NCI-H510A treated with DMSO at 0.1 percent for 48 hours (cell line): ENCODE measurements around the gene INAVA.
"Not testable (repeated sequence)": the region's sequence is repeated elsewhere in the genome, so short reads cannot be mapped to it uniquely, and the experiment has no call there.

Source experiments
- DNase-seq: peaks from one replicate; lab custom pipeline; 2025; lab: John Stamatoyannopoulos, UW

The INAVA gene

DNA sequence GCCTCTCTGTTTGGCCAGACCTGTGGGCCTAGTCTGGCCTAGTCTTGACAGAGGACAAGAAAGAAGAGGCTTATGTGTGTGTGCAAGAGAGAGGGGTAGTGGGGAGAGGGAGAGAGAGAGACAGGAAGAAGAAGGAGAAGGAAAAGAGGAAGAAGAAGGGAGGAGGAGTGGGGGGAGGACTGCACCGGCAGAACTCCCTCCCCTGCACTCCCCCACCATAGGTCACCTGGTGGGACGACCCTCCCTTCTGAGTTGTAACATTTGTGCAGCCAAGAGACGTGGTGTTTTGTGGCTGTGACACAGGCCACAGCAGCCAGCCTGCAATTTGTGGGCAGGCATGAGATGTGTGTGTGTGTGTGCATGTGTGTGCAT, 4.3 kb downstream of the INAVA start:
- no peak for DNase-seq

GRCh38 chr1:200899451-200899915, 4.8 kb downstream of the INAVA start:
- DNase-seq, result no peak

GRCh38 chr1:200899954-200900867, 5.5 kb downstream of the INAVA start:
- peak; percentile 53 for DNase-seq

DNA sequence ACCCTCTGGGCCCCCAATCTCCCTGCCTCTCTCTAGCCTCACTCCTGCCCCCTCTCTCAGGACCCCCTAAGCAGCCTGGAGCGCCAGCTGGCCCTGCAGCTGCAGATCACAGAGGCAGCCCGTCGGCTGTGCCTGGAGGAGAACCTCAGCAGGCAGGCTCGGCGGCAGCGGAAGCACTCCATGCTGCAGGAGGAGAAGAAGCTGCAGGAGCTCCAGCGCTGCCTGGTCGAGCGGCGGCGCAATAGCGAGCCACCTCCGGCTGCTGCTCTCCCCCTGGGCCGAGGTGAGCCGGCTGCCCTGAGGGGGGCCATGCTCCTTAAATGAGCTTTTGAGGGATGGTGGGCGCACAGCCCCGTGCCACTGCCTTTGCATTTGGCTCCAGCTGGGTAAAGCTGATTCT, 6.2 kb downstream of the INAVA start:
- peak; percentile 53 for DNase-seq

DNA sequence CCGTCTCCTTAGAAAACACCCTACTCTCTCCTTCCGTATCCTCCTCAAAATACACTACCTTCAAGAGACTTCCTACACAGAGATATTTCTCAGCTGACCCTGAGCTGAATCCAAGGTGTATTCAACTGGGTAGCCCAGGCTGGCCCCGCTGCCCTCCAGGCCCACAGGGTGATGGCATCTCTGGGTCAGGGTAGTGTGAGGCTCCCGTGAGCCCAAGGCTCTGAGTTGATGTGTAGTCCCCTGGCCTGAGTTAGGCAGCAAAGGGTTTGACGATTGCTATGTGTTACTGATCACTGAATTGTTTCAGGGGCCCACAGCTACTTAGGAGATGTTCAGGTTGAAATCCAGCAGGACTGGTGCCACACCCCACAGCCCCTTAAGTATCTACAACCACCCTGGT, 6.7 kb downstream of the INAVA start:
- DNase-seq, result no peak

GRCh38 chr1:200901796-200902444, 7.2 kb downstream of the INAVA start:
- no peak for DNase-seq

- no peak for DNase-seq
These were observed 9.1 kb downstream of the INAVA start for GRCh38 chr1:200903793-200904192.

DNA sequence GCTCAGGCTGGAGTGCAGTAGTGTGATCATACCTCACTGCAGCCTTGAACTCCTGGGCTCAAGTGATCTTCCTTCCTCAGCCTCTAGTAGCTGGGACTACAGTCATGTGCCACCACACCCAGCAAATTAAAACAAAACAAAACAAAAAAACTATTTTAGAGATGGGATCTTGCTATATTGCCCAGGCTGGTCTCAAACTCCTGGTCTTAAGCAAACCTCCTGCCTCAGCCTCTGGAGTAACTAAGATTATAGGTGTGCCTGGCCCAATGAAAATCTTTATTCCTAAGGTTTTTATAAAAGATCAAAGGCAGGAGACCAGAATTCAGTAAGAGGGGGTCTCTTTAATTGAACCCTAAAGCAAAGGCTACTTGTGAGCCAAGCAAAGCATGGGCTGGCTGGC, 10.1 kb downstream of the INAVA start:
- no peak for DNase-seq

DNA sequence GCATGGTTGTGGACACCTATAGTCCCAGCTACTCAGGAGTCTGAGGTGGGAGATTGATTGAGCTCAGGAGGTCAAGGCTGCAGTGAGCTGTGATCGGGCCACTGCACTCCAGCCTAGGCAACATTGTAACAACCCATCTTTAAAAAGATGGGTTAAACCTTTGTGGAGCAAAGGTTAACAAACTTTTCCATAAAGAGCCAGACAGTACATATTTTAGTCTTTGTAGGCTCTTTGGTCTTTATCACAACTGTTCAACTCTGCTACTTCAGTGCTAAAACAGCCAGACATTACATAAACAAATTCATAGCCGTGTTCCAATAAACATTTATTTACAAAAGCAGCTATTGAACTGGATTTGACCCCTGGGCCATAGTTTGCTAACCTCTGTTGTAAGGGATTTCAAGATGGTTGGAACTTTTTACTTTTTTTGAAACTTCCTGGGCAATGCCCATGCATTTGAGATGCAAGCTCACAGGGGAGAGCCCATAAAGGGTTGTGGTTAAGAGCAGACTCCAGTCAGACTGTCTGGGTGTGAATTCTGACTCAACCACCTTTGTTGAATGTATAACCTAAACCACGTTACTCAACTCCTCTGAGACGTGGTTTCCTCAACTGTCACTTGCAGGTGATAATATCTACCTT, 10.8 kb downstream of the INAVA start:
- DNase-seq, result no peak

DNA sequence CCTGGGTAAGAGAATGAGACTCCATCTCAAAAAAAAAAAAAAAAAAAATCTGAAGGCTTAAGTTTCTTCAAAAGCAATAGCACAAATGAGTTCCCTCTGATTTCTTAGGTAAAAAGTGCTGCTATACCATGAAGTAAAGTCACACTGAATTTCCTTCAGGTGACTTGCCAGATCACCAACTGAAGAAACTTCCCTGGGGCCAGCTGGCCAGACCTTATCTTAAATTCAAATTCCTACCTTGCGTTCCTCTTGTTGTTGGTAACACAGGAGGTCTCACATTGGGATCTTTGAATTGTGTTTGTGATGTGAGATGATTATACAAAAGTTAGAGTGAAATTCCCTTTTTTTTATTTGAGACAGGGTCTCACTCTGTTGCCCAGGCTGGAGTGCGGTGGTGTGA, 11.8 kb downstream of the INAVA start:
- no peak for DNase-seq

- DNase-seq, result no peak
These were observed 13.0 kb downstream of the INAVA start for GRCh38 chr1:200907611-200908097.

- no peak for DNase-seq
These were observed 13.6 kb downstream of the INAVA start for GRCh38 chr1:200908191-200908868.

DNA sequence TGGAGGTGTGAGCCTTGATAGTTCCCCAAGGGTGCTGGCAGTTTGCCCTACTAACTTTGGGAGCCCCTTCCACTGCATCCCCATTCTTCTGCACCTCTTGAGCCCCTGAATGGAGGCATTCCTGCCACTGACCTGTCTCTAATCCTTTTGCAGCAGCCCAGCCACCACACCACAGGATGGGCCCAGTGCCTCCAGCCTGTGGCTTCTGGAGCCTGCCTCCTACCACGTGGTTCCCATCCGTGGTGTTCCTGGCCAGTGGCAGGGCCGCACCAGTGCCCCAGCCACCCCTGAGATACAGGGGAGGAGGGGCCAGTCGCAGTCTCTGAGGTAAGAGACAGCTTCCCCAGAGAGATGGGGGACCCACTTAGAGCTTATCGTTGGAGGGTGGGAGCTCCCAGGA, 14.4 kb downstream of the INAVA start:
- DNase-seq, result no peak

DNA sequence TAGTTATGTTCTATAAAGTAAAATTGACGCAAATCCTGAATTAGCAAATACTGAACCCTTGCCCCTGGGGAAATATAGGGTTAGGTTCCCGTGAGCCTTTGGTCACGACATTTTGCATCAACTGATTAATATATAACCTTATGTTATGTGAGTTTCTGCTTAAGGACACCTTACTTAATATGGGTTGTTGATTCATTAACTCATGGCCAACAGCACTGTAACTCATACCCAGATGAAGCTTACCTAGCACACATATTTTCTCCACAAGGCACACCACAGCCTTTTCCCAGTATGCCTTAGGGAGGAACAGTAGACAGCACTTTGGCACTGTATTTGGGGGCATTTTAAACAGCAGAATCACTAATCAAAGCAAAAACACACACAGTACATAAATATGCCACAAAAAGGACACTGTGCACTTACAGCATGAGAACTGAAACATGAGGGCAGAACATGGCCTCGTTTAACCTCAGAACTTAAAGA, 15.1 kb downstream of the INAVA start:
- DNase-seq, result no peak

DNA sequence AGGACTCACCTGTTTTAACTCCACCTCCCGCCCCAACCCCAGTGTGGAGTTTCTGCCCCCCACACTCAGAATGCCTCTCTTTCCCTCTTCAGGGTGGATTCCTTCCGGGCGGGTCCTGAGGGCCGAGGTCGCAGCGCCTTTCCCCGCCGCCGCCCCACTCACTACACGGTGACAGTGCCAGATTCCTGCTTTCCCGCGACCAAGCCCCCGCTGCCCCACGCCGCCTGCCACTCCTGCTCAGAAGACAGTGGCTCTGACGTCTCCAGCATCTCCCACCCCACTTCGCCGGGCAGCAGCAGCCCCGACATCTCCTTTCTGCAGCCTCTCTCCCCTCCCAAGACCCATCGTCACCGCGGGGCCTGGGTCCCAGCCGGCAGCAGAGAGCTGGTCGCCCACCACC, 16.7 kb downstream of the INAVA start:
- no peak for DNase-seq

GRCh38 chr1:200911936-200912335, 17.2 kb downstream of the INAVA start:
- DNase-seq, result not testable (repeated sequence)

GRCh38 chr1:200912737-200913407, 18.2 kb downstream of the INAVA start:
- DNase-seq, result no peak

- DNase-seq, result no peak
These were observed 21.5 kb downstream of the INAVA start for GRCh38 chr1:200916152-200916551.

DNA sequence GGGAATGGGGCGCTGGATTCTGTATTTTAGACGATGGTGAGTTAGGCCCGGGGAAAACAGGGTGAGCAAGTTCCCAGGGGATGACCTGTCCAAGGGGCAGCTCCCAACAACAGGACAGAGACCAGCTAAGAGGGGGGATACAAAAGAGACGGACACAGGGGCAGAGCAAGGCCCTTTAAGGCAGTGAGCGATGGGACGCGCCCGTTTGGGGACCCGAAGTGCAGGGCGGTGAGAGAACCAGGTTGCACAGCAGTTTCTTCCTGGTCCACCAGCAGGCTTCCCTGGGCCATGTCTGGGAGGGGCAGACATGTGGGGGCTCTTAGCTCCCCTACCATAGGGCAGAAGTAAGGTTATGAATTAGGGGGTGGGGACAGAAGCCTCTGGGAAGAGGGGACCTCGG, 22.0 kb downstream of the INAVA start:
- no peak for DNase-seq

DNA sequence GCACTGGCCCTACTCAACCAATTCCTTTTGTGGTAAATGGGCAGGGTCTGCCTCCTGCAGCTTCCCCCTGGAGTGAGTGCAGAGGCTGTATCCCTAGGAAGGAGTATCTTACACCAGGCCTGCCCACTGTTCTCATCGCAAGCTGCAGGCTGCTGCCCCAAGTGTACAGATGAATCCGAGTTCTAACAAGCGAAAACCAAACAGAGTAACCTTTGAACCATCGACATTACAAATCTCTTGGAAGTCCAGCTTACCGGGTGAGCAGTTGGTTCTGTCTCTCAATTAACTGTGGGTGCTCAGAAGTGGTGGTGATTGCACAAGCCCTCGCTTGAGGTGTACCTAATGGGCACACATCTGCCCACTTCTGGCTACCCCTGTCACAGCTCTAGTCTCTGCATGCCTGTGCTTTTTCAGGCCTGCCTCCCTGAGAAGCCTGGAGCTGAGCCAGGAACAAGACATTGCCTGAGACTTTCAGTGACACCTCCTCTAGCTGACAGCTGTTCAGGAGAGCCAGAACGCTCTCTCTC, 22.7 kb downstream of the INAVA start:
- DNase-seq, result peak; percentile 21

DNA sequence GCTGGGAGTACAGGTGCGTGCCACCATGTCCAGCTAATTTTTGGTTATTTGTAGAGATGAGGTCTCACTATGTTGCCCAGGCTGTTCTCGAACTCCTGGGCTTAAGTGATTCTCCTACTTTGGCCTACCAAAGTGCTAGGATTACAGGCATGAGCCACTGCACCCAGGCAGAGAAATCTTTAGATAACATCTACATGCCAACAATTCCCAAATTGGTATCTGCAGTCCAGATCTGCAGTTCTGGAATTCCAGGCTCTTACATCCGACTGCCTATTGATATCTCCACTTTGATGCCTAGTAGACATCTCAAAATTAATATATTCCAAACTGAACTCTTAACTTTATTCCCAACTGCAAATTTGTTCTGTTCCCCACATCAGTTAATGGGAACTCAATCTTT, 23.3 kb downstream of the INAVA start:
- DNase-seq, result no peak
